HEK293 (cell line): Measurements from ENCODE around the gene ZC3H4.

Experiments
- BCL11B ChIP-seq: fragments of 450-650 bp; formaldehyde crosslinking; IDR thresholded peaks from 2 replicates; pipeline ENCODE4 v1.5.1; 2016; ENCODE audit warnings: low read depth, missing biosample characterization, missing genetic modification characterization
- BCL6B ChIP-seq: fragments of 450-650 bp; formaldehyde crosslinking; IDR thresholded peaks from 2 replicates; pipeline ENCODE4 v1.5.1; 2017; ENCODE audit warnings: missing biosample characterization, missing genetic modification characterization
- GLI2 ChIP-seq: fragments of 450-650 bp; formaldehyde crosslinking; IDR thresholded peaks from 2 replicates; pipeline ENCODE4; 2017; ENCODE audit warnings: missing biosample characterization, missing genetic modification characterization, low read depth, borderline replicate concordance
- HOXA7 ChIP-seq: sonication (generic); formaldehyde crosslinking; IDR thresholded peaks from 2 replicates; pipeline ENCODE4 v1.8.1; 2022; ENCODE audit warnings: missing genetic modification reagents, borderline replicate concordance
- IKZF3 ChIP-seq: fragments of 450-650 bp; IDR thresholded peaks from 2 replicates; pipeline ENCODE4 v1.5.0; 2018; ENCODE audit warnings: missing biosample characterization, mild to moderate bottlenecking, missing genetic modification characterization, moderate library complexity
- KLF17 ChIP-seq: fragments of 450-650 bp; formaldehyde crosslinking; IDR thresholded peaks from 2 replicates; pipeline ENCODE4 v1.5.1; 2016; ENCODE audit warnings: missing biosample characterization, missing genetic modification characterization
- MZF1 ChIP-seq: fragments of 450-650 bp; formaldehyde crosslinking; IDR thresholded peaks from 2 replicates; pipeline ENCODE4 v1.5.1; 2017; ENCODE audit warnings: missing biosample characterization, missing genetic modification characterization, borderline replicate concordance
- REPIN1 ChIP-seq: fragments of 450-650 bp; formaldehyde crosslinking; IDR thresholded peaks from 2 replicates; pipeline ENCODE4 v1.5.1; 2017; ENCODE audit warnings: missing biosample characterization, missing genetic modification characterization, low read depth
- SCRT1 ChIP-seq: fragments of 450-650 bp; formaldehyde crosslinking; IDR thresholded peaks from 2 replicates; pipeline ENCODE4 v1.5.1; 2016; ENCODE audit warnings: missing biosample characterization, missing genetic modification characterization, borderline replicate concordance
- SP7 ChIP-seq: fragments of 450-650 bp; formaldehyde crosslinking; IDR thresholded peaks from 2 replicates; pipeline ENCODE4 v1.5.1; 2016; ENCODE audit warnings: missing biosample characterization, missing genetic modification characterization
- WT1 ChIP-seq: fragments of 450-650 bp; formaldehyde crosslinking; IDR thresholded peaks from 2 replicates; pipeline ENCODE4 v1.5.1; 2016; ENCODE audit warnings: missing biosample characterization, missing genetic modification characterization
- YY2 ChIP-seq: fragments of 450-650 bp; formaldehyde crosslinking; IDR thresholded peaks from 2 replicates; pipeline ENCODE4 v1.5.1; 2016; ENCODE audit warnings: missing biosample characterization, missing genetic modification characterization
- ZBTB17 ChIP-seq: fragments of 450-650 bp; formaldehyde crosslinking; IDR thresholded peaks from 2 replicates; pipeline ENCODE4 v1.5.1; 2016; ENCODE audit warnings: missing biosample characterization, missing genetic modification characterization
- ZBTB20 ChIP-seq: fragments of 450-650 bp; formaldehyde crosslinking; IDR thresholded peaks from 2 replicates; pipeline ENCODE4 v1.5.1; 2016; ENCODE audit warnings: missing biosample characterization, missing genetic modification characterization
- ZBTB26 ChIP-seq: fragments of 450-650 bp; formaldehyde crosslinking; optimal IDR thresholded peaks from 2 replicates; pipeline ENCODE3; 2016; ENCODE audit warnings: missing biosample characterization, mild to moderate bottlenecking, missing genetic modification characterization
- ZNF121 ChIP-seq: fragments of 450-650 bp; formaldehyde crosslinking; IDR thresholded peaks from 2 replicates; pipeline ENCODE4 v1.5.1; 2016; ENCODE audit warnings: missing biosample characterization, missing genetic modification characterization
- ZNF132 ChIP-seq: fragments of 450-650 bp; formaldehyde crosslinking; IDR thresholded peaks from 2 replicates; pipeline ENCODE4 v1.5.1; 2017; ENCODE audit warnings: missing biosample characterization, missing genetic modification characterization, borderline replicate concordance
- ZNF2 ChIP-seq: fragments of 450-650 bp; formaldehyde crosslinking; IDR thresholded peaks from 2 replicates; pipeline ENCODE4 v1.5.1; 2016; ENCODE audit warnings: missing biosample characterization, missing genetic modification characterization
- ZNF311 ChIP-seq: fragments of 450-650 bp; formaldehyde crosslinking; IDR thresholded peaks from 2 replicates; pipeline ENCODE4 v1.5.1; 2017; ENCODE audit warnings: missing biosample characterization, missing genetic modification characterization, borderline replicate concordance
- ZNF335 ChIP-seq: fragments of 450-650 bp; formaldehyde crosslinking; conservative IDR thresholded peaks from 2 replicates; pipeline ENCODE4 v1.5.1; 2016; ENCODE audit warnings: missing biosample characterization, missing genetic modification characterization
- ZNF362 ChIP-seq: fragments of 450-650 bp; formaldehyde crosslinking; IDR thresholded peaks from 2 replicates; pipeline ENCODE4 v1.5.1; 2016; ENCODE audit warnings: missing biosample characterization, missing genetic modification characterization
- ZNF473 ChIP-seq: fragments of 450-650 bp; formaldehyde crosslinking; IDR thresholded peaks from 2 replicates; pipeline ENCODE4 v1.5.1; 2017; ENCODE audit warnings: missing biosample characterization, missing genetic modification characterization
- ZNF488 ChIP-seq: fragments of 450-650 bp; formaldehyde crosslinking; IDR thresholded peaks from 2 replicates; pipeline ENCODE4 v1.5.1; 2016; ENCODE audit warnings: missing biosample characterization, missing genetic modification characterization
- ZNF501 ChIP-seq: fragments of 450-650 bp; formaldehyde crosslinking; IDR thresholded peaks from 2 replicates; pipeline ENCODE4 v1.5.1; 2016; ENCODE audit warnings: missing biosample characterization, missing genetic modification characterization
- ZNF510 ChIP-seq: fragments of 450-650 bp; formaldehyde crosslinking; IDR thresholded peaks from 2 replicates; pipeline ENCODE4 v1.5.1; 2018; ENCODE audit warnings: mild to moderate bottlenecking, missing genetic modification characterization, missing biosample characterization; ENCODE audit not compliant: insufficient replicate concordance
- ZNF555 ChIP-seq: fragments of 450-650 bp; formaldehyde crosslinking; conservative IDR thresholded peaks from 2 replicates; pipeline ENCODE4 v1.5.1; 2017; ENCODE audit warnings: missing biosample characterization, mild to moderate bottlenecking, missing genetic modification characterization, inconsistent platforms
- ZNF571 ChIP-seq: fragments of 450-650 bp; formaldehyde crosslinking; IDR thresholded peaks from 2 replicates; pipeline ENCODE4 v1.5.0; 2017; ENCODE audit warnings: missing biosample characterization, missing genetic modification characterization
- ZNF610 ChIP-seq: fragments of 450-650 bp; formaldehyde crosslinking; IDR thresholded peaks from 2 replicates; pipeline ENCODE4 v1.5.1; 2016; ENCODE audit warnings: missing biosample characterization, missing genetic modification characterization, borderline replicate concordance
- ZNF626 ChIP-seq: fragments of 450-650 bp; sonication (Bioruptor Pico); formaldehyde crosslinking; IDR thresholded peaks from 2 replicates; pipeline ENCODE4 v1.5.1; 2018; ENCODE audit warnings: missing biosample characterization, missing genetic modification characterization, inconsistent platforms
- ZNF629 ChIP-seq: fragments of 450-650 bp; formaldehyde crosslinking; IDR thresholded peaks from 2 replicates; pipeline ENCODE4 v1.5.1; 2017; ENCODE audit warnings: missing biosample characterization, missing genetic modification characterization
- ZNF777 ChIP-seq: fragments of 450-650 bp; formaldehyde crosslinking; IDR thresholded peaks from 2 replicates; pipeline ENCODE4 v1.5.1; 2017; ENCODE audit warnings: missing biosample characterization, missing genetic modification characterization, borderline replicate concordance
- ZNF843 ChIP-seq: fragments of 450-650 bp; formaldehyde crosslinking; IDR thresholded peaks from 2 replicates; pipeline ENCODE4 v1.5.1; 2016; ENCODE audit warnings: missing biosample characterization, missing genetic modification characterization
- ZSCAN18 ChIP-seq: fragments of 450-650 bp; formaldehyde crosslinking; IDR thresholded peaks from 2 replicates; pipeline ENCODE4 v1.5.1; 2016; ENCODE audit warnings: missing biosample characterization, missing genetic modification characterization
- ZXDB ChIP-seq: fragments of 450-650 bp; formaldehyde crosslinking; IDR thresholded peaks from 2 replicates; pipeline ENCODE4 v1.5.1; 2016; ENCODE audit warnings: missing biosample characterization, missing genetic modification characterization

The ZC3H4 gene

GRCh38 chr19:47130589-47131227, 17.1 kb upstream of the ZC3H4 start, which contains the start of gene SAE1 (continued):
- TF ChIP-seq ZNF132 (tag by site-specific recombination) (no peak), ZNF311 (no peak), SCRT1 (tag by site-specific recombination) (no peak), MZF1 (tag by site-specific recombination) (peak; percentile 85; the same call in 1 of the 2 replicates), BCL11B (tag by site-specific recombination) (peak; percentile 91), ZNF121 (0 out of 2 replicates have a peak, but pooled peaks have one; percentile 7), ZXDB (peak; percentile 88), ZNF610 (tag by site-specific recombination) (no peak), WT1 (no peak; the same call in 1 of the 2 replicates), ZNF626 (no peak), ZNF629 (tag by site-specific recombination) (no peak; the same call in 1 of the 2 replicates), ZNF555 (tag by site-specific recombination) (no peak), ZNF571 (no peak), ZNF777 (tag by site-specific recombination) (no peak), ZBTB20 (tag by site-specific recombination) (0 out of 2 replicates have a peak, but pooled peaks have one; percentile 20), ZBTB26 (tag by site-specific recombination) (peak; percentile 78), REPIN1 (tag by site-specific recombination) (peak; percentile 36; the same call in 1 of the 2 replicates), GLI2 (tag by site-specific recombination) (no peak), BCL6B (no peak), KLF17 (tag by site-specific recombination) (peak; percentile 56; the same call in 1 of the 2 replicates), ZNF2 (peak; percentile 42; the same call in 1 of the 2 replicates), ZNF510 (no peak), YY2 (peak; percentile 80), ZBTB17 (tag by site-specific recombination) (peak; percentile 93), ZNF335 (tag by site-specific recombination) (peak; percentile 84), ZNF843 (tag by site-specific recombination) (peak; percentile 17; the same call in 1 of the 2 replicates), ZSCAN18 (tag by site-specific recombination) (no peak), ZNF362 (tag by site-specific recombination) (no peak), SP7 (tag by site-specific recombination) (peak; percentile 69), ZNF488 (tag by site-specific recombination) (no peak), IKZF3 (peak; percentile 60), HOXA7 (CRISPR knock-in tag) (no peak), ZNF501 (tag by site-specific recombination) (peak; percentile 92), ZNF473 (no peak)
